ENCODE data around the gene AGL. TPM values are rescaled to one million over a fixed set of nuclear protein-coding genes. Genes with fewer than 3 reads are reported as not detected.

The AGL gene
- total RNA-seq, 1 experiment from 2014 or later: 12.0 TPM

- H3K27ac ChIP-seq (ENCODE audit: low read length): peak overlapping the region; percentile 83
- peak overlapping the region; percentile 77 to 78 for H3K4me3 ChIP-seq (ENCODE audit: low read depth in 2 of 2, low read length in 2 of 2)
- CTCF ChIA-PET: no interaction called here
- no peaks in the 10 kb centered on the region for H3K27me3 ChIP-seq (ENCODE audit: control insufficient read depth, insufficient read depth, low read length)
- H3K36me3 ChIP-seq (ENCODE audit: control insufficient read depth, insufficient read depth, low read length): peaks cover 2% of the 10 kb centered on the region; the same call in 1 of the 2 replicates
- no peaks in the 10 kb centered on the region for H3K9me3 ChIP-seq (ENCODE audit: control insufficient read depth, insufficient read depth, low read depth, low read length)
- DNase-seq (ENCODE audit: low read depth, low spot score) (peak; percentile 1), ATAC-seq (peak; percentile 20)
- intact Hi-C loops (cut with micrococcal nuclease; ENCODE audit: unreplicated experiment) (no loop called here), in situ Hi-C loops (cut with HindIII; ENCODE audit: low pct_unique_long_range_greater_than_20kb, low sequenced_read_pairs) (no loop called here)
- POLR2A ChIA-PET: no interaction called here
- no peaks in the 10 kb centered on the region for H3K4me1 ChIP-seq (ENCODE audit: control insufficient read depth, insufficient read depth, low read length)
- BruUV-seq (replicated peaks): no TSS peak
- TF ChIP-seq POLR2AphosphoS5 (IDR thresholded peaks at IDR 0.05; ENCODE audit: low read depth, low read length): no peak
- TF ChIP-seq, protein P1, sequence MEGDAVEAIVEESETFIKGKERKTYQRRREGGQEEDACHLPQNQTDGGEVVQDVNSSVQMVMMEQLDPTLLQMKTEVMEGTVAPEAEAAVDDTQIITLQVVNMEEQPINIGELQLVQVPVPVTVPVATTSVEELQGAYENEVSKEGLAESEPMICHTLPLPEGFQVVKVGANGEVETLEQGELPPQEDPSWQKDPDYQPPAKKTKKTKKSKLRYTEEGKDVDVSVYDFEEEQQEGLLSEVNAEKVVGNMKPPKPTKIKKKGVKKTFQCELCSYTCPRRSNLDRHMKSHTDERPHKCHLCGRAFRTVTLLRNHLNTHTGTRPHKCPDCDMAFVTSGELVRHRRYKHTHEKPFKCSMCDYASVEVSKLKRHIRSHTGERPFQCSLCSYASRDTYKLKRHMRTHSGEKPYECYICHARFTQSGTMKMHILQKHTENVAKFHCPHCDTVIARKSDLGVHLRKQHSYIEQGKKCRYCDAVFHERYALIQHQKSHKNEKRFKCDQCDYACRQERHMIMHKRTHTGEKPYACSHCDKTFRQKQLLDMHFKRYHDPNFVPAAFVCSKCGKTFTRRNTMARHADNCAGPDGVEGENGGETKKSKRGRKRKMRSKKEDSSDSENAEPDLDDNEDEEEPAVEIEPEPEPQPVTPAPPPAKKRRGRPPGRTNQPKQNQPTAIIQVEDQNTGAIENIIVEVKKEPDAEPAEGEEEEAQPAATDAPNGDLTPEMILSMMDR (IDR thresholded peaks at IDR 0.05): no peak
- TF ChIP-seq SIN3A (IDR thresholded peaks at IDR 0.05; ENCODE audit: borderline replicate concordance, insufficient read depth, low read depth, low read length): no peak
- no peak for TF ChIP-seq REST (IDR thresholded peaks at IDR 0.05; ENCODE audit: insufficient read depth in 1 of 2, low read depth in 2 of 2, low read length in 1 of 2)
- no peak for TF ChIP-seq TCF7L2 (IDR thresholded peaks at IDR 0.05; ENCODE audit: low read depth, low read length)
Measured at GRCh38 chr1:99969260-99969728, 119.1 kb downstream of the AGL start.

DNA sequence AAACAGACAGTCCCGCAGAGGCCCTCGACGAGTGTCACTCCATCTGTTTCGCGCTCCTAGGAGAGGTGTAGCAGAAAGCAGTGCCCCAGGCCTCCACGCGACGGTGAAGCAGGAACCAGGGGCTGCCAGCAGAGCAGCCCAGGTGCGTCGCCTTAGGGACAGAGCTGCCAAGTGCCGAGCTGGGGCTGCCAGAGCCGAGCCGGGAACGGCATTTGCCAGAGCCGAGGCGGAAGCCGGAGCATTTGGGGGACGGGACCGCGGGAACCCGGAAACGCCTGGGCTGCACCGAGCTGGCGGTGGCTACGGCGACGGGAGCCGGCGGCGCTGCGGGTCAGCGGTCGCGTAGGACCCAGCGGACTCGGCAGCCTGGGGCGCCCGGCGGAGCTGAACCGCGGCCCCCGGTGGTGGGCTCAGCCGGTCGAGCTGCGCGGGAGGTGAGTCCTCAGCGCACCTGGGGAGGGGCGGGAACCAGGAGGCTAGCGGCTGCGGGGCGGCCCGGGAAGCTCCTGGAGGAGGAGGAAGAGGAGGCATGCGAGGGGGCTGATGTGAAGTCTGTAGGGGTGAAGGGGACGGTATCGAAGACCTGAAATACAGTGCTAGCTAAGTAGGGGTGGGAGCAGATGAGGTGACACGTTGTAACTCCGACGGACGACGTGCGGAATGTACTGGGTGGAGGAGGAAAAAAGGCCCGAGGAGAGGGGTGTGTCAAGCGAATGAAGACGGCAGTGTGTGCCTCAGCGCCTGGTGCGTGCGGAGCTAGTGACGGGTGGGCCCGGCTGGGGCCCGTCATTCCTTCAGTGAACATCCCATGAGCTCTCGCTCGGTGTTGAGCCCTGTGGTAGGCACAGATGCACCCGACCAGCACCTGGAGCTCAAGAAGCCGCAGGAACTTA, 119.8 kb downstream of the AGL start, which contains the start of gene SLC35A3:
Gene SLC35A3, plus strand, starts transcription at position 268 of the 893 bp plus-strand sequence. CDS start 23,559 bp downstream, outside the sequence.
- DNase-seq (ENCODE audit: low read depth, low spot score) (peak; percentile 24), ATAC-seq (peak; percentile 98)
- no peak for TF ChIP-seq SIN3A (IDR thresholded peaks at IDR 0.05; ENCODE audit: borderline replicate concordance, insufficient read depth, low read depth, low read length)
- peak; percentile 19; the same call in 1 of the 2 replicates for TF ChIP-seq TCF7L2 (IDR thresholded peaks at IDR 0.05; ENCODE audit: low read depth, low read length)
- TF ChIP-seq, protein P1 (IDR thresholded peaks at IDR 0.05): no peak
- peak in 1 of 2 experiments; percentile 26; a peak in 1 of 4 replicates for TF ChIP-seq REST (IDR thresholded peaks at IDR 0.05; ENCODE audit: insufficient read depth in 1 of 2, low read depth in 2 of 2, low read length in 1 of 2)
- peak; percentile 51 for TF ChIP-seq POLR2AphosphoS5 (IDR thresholded peaks at IDR 0.05; ENCODE audit: low read depth, low read length)
- intact Hi-C loops (cut with micrococcal nuclease; ENCODE audit: unreplicated experiment) (no loop called here), in situ Hi-C loops (cut with HindIII; ENCODE audit: low pct_unique_long_range_greater_than_20kb, low sequenced_read_pairs) (no loop called here)
- Histone ChIP-seq H3K9me3 (ENCODE audit: control insufficient read depth, insufficient read depth, low read depth, low read length) (no peaks in the 10 kb centered on the region), H3K36me3 (ENCODE audit: control insufficient read depth, insufficient read depth, low read length) (peaks cover 2% of the 10 kb centered on the region), H3K27me3 (ENCODE audit: control insufficient read depth, insufficient read depth, low read length) (no peaks in the 10 kb centered on the region), H3K4me3 (ENCODE audit: low read depth in 2 of 2, low read length in 2 of 2) (peak within 1 kb of the TSS; percentile 77 to 78), H3K4me1 (ENCODE audit: control insufficient read depth, insufficient read depth, low read length) (no peaks in the 10 kb centered on the region), H3K27ac (ENCODE audit: low read length) (peak within 1 kb of the TSS; percentile 83)
- ChIA-PET CTCF (no interaction called here), POLR2A (no interaction called here)
- BruUV-seq (replicated peaks): no TSS peak

Measured in Panc1 (cell line).